Measurements from ENCODE around the gene MORN5. TPM values are rescaled to one million over a fixed set of nuclear protein-coding genes. Genes with fewer than 3 reads are reported as not detected.

Gene MORN5
- total RNA-seq, 1 experiment from 2014 or later: not detected

DNA sequence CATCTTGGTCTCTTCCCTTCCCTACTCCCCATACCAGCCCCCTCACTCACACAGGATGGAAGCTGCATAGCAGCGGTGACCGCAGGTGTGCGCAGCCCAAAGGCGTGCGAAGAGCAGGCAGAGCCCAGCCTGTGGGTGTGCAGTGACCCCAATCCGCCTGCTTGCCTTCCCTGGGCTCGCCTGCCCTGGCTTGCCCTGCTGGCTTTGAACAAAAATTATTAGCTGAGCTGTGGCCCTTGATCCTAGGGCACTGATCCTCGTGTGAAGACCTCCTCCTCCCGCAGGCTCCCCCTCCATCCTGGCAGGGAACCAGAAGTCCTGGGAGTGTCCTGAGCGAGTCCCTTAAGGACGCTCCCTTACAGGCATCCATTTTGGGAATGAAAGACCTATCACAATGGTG, 31.9 kb downstream of the MORN5 start:
- ATAC-seq (peak; percentile 19; the same call in 1 of the 2 replicates), DNase-seq (ENCODE audit: low read depth, low spot score) (no peak)
- H3K9me3 ChIP-seq (ENCODE audit: control insufficient read depth, insufficient read depth, low read depth, low read length): no peaks in the 10 kb centered on the region
- BruUV-seq (replicated peaks): no TSS peak
- POLR2A ChIA-PET: no interaction called here
- CTCF ChIA-PET: interaction anchor here (1.5 kb wide), 1 partner anchor 67 kb away, joined by 4 read pairs; no protein-coding TSS in a partner anchor
- no peaks in the 10 kb centered on the region for H3K4me1 ChIP-seq (ENCODE audit: control insufficient read depth, insufficient read depth, low read length)
- intact Hi-C loops (cut with micrococcal nuclease; ENCODE audit: unreplicated experiment): no loop called here
- in situ Hi-C loops (cut with HindIII; ENCODE audit: low pct_unique_long_range_greater_than_20kb, low sequenced_read_pairs): no loop called here
- TF ChIP-seq POLR2AphosphoS5 (IDR thresholded peaks at IDR 0.05; ENCODE audit: low read depth, low read length): no peak
- no peak for TF ChIP-seq TCF7L2 (IDR thresholded peaks at IDR 0.05; ENCODE audit: low read depth, low read length)
- TF ChIP-seq, protein P1, sequence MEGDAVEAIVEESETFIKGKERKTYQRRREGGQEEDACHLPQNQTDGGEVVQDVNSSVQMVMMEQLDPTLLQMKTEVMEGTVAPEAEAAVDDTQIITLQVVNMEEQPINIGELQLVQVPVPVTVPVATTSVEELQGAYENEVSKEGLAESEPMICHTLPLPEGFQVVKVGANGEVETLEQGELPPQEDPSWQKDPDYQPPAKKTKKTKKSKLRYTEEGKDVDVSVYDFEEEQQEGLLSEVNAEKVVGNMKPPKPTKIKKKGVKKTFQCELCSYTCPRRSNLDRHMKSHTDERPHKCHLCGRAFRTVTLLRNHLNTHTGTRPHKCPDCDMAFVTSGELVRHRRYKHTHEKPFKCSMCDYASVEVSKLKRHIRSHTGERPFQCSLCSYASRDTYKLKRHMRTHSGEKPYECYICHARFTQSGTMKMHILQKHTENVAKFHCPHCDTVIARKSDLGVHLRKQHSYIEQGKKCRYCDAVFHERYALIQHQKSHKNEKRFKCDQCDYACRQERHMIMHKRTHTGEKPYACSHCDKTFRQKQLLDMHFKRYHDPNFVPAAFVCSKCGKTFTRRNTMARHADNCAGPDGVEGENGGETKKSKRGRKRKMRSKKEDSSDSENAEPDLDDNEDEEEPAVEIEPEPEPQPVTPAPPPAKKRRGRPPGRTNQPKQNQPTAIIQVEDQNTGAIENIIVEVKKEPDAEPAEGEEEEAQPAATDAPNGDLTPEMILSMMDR (IDR thresholded peaks at IDR 0.05): no peak
- TF ChIP-seq SIN3A (IDR thresholded peaks at IDR 0.05; ENCODE audit: borderline replicate concordance, insufficient read depth, low read depth, low read length): no peak
- TF ChIP-seq, protein P2, sequence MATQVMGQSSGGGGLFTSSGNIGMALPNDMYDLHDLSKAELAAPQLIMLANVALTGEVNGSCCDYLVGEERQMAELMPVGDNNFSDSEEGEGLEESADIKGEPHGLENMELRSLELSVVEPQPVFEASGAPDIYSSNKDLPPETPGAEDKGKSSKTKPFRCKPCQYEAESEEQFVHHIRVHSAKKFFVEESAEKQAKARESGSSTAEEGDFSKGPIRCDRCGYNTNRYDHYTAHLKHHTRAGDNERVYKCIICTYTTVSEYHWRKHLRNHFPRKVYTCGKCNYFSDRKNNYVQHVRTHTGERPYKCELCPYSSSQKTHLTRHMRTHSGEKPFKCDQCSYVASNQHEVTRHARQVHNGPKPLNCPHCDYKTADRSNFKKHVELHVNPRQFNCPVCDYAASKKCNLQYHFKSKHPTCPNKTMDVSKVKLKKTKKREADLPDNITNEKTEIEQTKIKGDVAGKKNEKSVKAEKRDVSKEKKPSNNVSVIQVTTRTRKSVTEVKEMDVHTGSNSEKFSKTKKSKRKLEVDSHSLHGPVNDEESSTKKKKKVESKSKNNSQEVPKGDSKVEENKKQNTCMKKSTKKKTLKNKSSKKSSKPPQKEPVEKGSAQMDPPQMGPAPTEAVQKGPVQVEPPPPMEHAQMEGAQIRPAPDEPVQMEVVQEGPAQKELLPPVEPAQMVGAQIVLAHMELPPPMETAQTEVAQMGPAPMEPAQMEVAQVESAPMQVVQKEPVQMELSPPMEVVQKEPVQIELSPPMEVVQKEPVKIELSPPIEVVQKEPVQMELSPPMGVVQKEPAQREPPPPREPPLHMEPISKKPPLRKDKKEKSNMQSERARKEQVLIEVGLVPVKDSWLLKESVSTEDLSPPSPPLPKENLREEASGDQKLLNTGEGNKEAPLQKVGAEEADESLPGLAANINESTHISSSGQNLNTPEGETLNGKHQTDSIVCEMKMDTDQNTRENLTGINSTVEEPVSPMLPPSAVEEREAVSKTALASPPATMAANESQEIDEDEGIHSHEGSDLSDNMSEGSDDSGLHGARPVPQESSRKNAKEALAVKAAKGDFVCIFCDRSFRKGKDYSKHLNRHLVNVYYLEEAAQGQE (IDR thresholded peaks at IDR 0.05; ENCODE audit: insufficient read depth in 1 of 2, low read depth in 2 of 2, low read length in 1 of 2): no peak
- no peak overlapping the region for H3K27ac ChIP-seq (ENCODE audit: low read length)
- H3K27me3 ChIP-seq (ENCODE audit: control insufficient read depth, insufficient read depth, low read length): no peaks in the 10 kb centered on the region
- H3K4me3 ChIP-seq (ENCODE audit: low read depth in 2 of 2, low read length in 2 of 2): no peak overlapping the region
- no peaks in the 10 kb centered on the region for H3K36me3 ChIP-seq (ENCODE audit: control insufficient read depth, insufficient read depth, low read length)

DNA sequence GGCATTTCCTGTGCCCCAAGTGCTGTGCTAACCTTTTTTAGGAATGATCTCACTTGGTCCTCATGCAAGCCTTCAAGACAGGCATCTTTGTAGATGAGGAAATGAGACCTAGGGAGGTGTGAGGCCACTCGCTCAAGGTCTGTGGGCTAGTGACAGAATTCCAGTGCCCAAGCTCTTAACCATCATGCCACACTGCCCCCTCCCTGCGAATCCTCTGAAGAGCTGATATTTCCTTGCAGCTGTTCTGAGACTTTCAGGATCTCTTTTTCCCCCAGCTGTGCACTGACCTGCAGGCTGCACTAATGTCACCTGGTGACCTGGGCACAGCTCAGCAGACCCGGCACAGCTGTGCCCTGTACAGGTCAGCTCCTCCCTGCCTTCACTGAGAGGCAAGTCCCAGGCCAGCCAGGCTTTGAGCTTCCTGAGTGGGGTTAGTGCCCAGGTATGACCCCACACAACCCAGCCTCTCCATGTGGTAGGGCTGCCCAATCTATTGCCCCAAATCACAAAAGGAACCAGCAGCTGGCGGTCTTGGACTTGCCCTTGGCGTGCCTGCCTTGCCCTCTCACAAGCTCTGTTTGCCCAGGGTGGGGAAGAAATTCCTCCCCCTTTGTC, 32.7 kb downstream of the MORN5 start:
- TF ChIP-seq TCF7L2 (IDR thresholded peaks at IDR 0.05; ENCODE audit: low read depth, low read length): no peak
- no peak overlapping the region for H3K27ac ChIP-seq (ENCODE audit: low read length)
- DNase-seq (ENCODE audit: low read depth, low spot score): no peak
- BruUV-seq (replicated peaks): no TSS peak
- H3K4me3 ChIP-seq (ENCODE audit: low read depth in 2 of 2, low read length in 2 of 2): no peak overlapping the region
- 0 out of 2 replicates have a peak, but pooled peaks have one; percentile 14 for ATAC-seq
- ChIA-PET POLR2A (no interaction called here), CTCF (interaction anchor here (1.5 kb wide), 1 partner anchor 67 kb away, joined by 4 read pairs; no protein-coding TSS in a partner anchor)
- no peaks in the 10 kb centered on the region for H3K27me3 ChIP-seq (ENCODE audit: control insufficient read depth, insufficient read depth, low read length)
- in situ Hi-C loops (cut with HindIII; ENCODE audit: low pct_unique_long_range_greater_than_20kb, low sequenced_read_pairs): no loop called here
- H3K4me1 ChIP-seq (ENCODE audit: control insufficient read depth, insufficient read depth, low read length): no peaks in the 10 kb centered on the region
- H3K9me3 ChIP-seq (ENCODE audit: control insufficient read depth, insufficient read depth, low read depth, low read length): no peaks in the 10 kb centered on the region
- no peaks in the 10 kb centered on the region for H3K36me3 ChIP-seq (ENCODE audit: control insufficient read depth, insufficient read depth, low read length)
- intact Hi-C loops (cut with micrococcal nuclease; ENCODE audit: unreplicated experiment): no loop called here

DNA sequence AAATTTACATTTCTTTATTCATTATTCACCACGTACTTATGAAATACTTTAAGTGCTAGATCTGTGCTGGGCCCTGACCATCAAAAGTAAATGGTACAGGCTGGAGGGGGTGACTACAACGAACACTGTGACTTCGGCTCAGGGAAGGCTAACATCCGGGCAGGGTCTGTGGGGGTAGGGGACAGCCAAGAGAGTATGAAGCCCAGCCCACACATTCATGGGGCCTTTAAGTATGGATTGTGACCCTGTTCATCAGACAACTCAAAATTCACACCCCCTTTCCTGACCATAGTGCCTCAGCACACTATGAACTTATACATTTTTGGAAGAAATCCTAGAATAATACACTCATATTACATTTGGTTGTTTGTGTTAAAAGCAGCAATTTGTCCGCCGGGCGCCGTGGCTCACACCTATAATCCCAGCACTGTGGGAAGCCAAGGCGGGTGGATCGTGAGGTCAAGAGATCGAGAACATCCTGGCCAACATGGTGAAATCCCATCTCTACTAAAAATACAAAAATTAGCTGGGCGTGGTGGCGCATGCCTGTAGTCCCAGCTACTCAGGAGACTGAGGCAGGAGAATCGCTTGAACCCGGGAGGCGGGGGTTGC, 33.3 kb downstream of the MORN5 start:
- Histone ChIP-seq H3K9me3 (ENCODE audit: control insufficient read depth, insufficient read depth, low read depth, low read length) (no peaks in the 10 kb centered on the region), H3K36me3 (ENCODE audit: control insufficient read depth, insufficient read depth, low read length) (no peaks in the 10 kb centered on the region), H3K27ac (ENCODE audit: low read length) (no peak overlapping the region), H3K27me3 (ENCODE audit: control insufficient read depth, insufficient read depth, low read length) (no peaks in the 10 kb centered on the region), H3K4me3 (ENCODE audit: low read depth in 2 of 2, low read length in 2 of 2) (no peak overlapping the region), H3K4me1 (ENCODE audit: control insufficient read depth, insufficient read depth, low read length) (no peaks in the 10 kb centered on the region)
- DNase-seq (ENCODE audit: low read depth, low spot score) (no peak), ATAC-seq (no peak)
- intact Hi-C loops (cut with micrococcal nuclease; ENCODE audit: unreplicated experiment) (no loop called here), in situ Hi-C loops (cut with HindIII; ENCODE audit: low pct_unique_long_range_greater_than_20kb, low sequenced_read_pairs) (no loop called here)
- ChIA-PET CTCF (interaction anchor here (1.5 kb wide), 1 partner anchor 68 kb away, joined by 4 read pairs; no protein-coding TSS in a partner anchor), POLR2A (no interaction called here)
- BruUV-seq (replicated peaks): no TSS peak
- TF ChIP-seq TCF7L2 (IDR thresholded peaks at IDR 0.05; ENCODE audit: low read depth, low read length) (no peak), SIN3A (IDR thresholded peaks at IDR 0.05; ENCODE audit: borderline replicate concordance, insufficient read depth, low read depth, low read length) (no peak), POLR2AphosphoS5 (IDR thresholded peaks at IDR 0.05; ENCODE audit: low read depth, low read length) (no peak)
- TF ChIP-seq, protein P1 (IDR thresholded peaks at IDR 0.05): no peak
- TF ChIP-seq, protein P2 (IDR thresholded peaks at IDR 0.05; ENCODE audit: insufficient read depth in 1 of 2, low read depth in 2 of 2, low read length in 1 of 2): no peak

Measured in Panc1 (cell line).